Activated CD4-positive, CD25-positive, alpha-beta regulatory T cell treated with anti-CD3 and anti-CD28 coated beads, Interleukin-2, amount 50 U/mL, for 16 hours (primary cell): ENCODE data around the gene ZNF274.
"Not testable (repeated sequence)": the region's sequence is repeated elsewhere in the genome, so short reads cannot be mapped to it uniquely, and the experiment has no call there.

Experiments used
- DNase-seq: peaks from one replicate; pipeline ENCODE4 v3.0.0-alpha.2; 2020; ENCODE audit warnings: low read depth, low spot score

ZNF274 gene

GRCh38 chr19:58212336-58213074 lies 29.6 kb downstream of the ZNF274 start:
- DNase-seq = no peak

GRCh38 chr19:58213075-58213369 lies 30.2 kb downstream of the ZNF274 start:
- no peak for DNase-seq

DNA sequence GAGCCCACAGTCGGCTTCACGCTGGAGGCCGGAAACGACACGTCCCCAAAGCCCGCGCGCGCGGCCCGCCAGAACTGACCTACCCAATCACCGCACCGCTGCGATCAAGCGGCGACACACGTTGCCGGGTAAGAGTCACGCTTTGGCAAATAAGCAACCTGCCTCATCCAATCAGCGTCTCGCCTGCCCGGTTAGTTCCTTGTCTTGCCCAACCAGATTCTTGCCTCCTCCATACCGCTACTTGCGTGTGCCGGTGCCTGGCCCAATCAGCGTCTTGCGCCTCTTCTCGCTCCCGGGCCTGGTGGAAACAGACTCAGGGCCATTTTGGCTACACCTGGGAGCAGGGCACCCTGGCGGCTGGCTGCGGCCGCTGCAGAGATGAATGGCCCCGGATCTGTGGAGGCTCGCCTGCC lies 34.2 kb downstream of the ZNF274 start:
- no peak for DNase-seq

- no peak for DNase-seq
Observed at GRCh38 chr19:58217607-58218391, 34.9 kb downstream of the ZNF274 start.

GRCh38 chr19:58218899-58219298 lies 36.0 kb downstream of the ZNF274 start:
- no peak for DNase-seq

GRCh38 chr19:58227964-58228584 lies 45.2 kb downstream of the ZNF274 start:
- no peak for DNase-seq

DNA sequence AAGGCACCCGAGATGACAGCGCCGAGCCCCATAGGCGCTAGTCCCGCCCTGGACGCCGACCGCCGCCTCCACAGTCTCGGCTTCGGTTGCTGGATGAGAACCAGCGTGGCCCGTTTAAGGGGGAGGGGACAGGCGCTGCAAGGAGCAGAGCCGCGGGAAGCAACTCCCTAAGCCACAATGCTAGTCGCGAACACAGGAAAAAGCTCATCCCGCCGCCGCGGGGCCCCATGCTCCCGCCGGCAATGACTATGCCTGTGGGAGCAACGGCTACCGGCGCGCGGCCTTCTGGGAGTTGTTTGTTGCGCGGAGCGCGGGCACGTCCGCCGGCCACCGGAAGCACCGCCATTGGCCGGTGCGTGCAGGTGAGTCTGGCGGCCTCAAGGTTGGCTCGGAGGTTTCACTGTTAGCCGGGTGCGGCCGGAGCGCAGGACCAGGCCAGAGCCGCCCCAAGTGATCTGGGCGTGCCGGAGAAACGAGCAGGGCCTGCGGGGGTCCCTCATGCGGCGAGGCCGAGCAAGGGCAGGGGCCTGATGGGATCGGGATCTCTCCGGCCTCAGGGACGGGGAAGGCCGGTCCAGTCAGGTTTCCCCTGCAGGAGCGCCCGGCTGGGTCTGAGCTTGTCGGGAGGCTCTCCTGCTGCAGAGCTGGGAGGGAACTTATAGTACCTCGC lies 45.9 kb downstream of the ZNF274 start, which contains the start of gene ZNF544:
Gene ZNF544 (plus strand): TSS at position 330 of the 670 bp plus-strand sequence. CDS start 15,110 bp downstream, outside the sequence.
- peak; percentile 10 for DNase-seq

DNA sequence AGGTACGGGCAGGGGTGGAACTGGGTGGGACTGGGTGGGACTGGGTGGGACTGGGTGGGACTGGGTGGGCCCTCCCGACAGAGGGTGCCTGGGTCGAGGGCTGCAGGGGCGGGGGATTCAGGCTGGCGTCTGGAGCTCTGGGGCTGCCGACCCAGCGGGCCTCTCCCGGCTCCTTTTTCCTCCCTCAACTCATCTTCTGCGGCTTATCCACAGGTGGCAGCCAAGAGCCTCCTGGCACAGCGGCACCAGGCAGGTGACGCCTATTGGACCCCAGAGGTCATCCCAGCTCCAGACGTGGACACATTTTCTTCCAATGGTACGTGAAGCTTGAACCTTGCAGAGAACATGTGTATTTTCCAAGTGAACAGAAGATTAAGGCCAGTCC lies 46.4 kb downstream of the ZNF274 start:
- DNase-seq = no peak

DNA sequence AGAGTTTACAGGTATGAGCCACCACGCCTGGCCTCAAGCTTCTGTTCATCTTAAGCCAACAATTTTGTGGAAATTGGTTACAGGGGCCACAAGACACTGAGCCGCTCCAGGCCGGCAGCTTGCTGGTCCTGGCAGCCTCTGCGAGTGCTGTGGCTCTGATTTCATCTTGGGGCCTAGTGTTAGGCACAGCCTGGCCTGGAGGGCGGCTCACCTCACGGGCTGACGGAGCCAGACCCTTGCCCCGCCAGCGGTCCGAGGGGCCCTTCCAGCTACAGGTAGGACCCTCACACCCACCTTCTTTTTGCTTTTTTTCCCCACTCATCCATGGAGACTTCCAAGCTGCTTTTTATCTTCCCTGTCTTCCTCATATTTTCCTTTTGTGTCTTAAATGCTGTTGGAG lies 54.5 kb downstream of the ZNF274 start:
- DNase-seq = no peak

- DNase-seq = no peak
Observed at GRCh38 chr19:58243351-58243750, 60.5 kb downstream of the ZNF274 start.

DNA sequence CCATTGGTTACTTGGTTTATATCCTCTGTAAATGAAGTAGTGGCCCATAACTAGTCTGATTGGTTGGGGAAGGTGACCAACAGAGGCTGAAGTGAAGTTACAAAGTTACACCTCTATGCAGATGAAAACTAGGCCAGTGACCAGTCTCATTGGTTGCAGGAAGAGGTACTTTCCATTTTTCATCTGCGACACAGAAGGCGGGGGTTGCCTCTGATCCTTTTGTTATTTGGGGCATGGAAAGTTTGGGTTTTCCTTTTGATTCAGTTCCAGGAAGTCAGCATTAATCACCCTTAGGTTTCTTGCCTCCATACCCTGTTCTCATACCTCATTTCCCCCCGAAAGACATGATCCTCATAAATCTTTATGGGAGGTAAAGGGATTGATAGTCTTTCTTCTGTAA lies 66.0 kb downstream of the ZNF274 start:
- no peak for DNase-seq

- no peak for DNase-seq
Observed at GRCh38 chr19:58252102-58252685, 69.3 kb downstream of the ZNF274 start.

DNA sequence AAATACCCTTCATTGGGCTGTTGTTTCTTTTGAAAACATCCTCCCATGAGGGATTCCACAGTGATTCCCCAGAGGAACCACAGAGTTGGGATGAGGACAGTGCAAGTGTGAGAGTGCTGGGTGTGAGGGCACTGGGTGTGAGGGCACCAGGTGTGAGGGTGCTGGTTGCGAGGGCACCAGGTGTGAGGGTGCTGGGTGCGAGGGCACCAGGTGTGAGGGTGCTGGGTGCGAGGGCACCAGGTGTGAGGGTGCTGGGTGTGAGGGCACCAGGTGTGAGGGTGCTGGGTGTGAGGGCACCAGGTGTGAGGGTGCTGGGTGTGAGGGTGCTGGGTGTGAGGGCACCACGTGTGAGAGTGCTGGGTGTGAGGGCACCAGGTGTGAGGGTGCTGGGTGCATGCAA lies 75.4 kb downstream of the ZNF274 start:
- not testable (repeated sequence) for DNase-seq

- DNase-seq = no peak
Observed at GRCh38 chr19:58261600-58261967, 78.7 kb downstream of the ZNF274 start.

GRCh38 chr19:58261968-58262921 lies 79.4 kb downstream of the ZNF274 start:
- DNase-seq = no peak

DNA sequence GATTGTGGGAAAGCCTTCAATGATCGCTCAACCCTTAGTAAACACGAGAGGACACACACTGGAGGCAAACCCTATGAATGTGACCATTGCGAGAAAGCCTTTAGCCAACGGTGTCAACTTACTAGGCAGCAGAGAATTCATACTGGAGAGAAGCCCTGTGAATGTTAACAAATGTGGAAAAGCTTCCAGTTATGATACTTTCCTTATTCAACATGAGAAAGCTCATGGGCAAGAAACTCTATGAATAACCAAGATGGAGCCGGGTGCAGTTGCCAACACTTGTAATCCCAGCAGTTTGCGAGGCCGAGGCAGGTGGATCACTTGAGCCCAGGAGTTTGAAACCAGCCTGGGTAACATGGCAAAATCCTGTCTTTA lies 80.0 kb downstream of the ZNF274 start:
- no peak for DNase-seq
